ENCODE results near the gene RENBP.

DNA sequence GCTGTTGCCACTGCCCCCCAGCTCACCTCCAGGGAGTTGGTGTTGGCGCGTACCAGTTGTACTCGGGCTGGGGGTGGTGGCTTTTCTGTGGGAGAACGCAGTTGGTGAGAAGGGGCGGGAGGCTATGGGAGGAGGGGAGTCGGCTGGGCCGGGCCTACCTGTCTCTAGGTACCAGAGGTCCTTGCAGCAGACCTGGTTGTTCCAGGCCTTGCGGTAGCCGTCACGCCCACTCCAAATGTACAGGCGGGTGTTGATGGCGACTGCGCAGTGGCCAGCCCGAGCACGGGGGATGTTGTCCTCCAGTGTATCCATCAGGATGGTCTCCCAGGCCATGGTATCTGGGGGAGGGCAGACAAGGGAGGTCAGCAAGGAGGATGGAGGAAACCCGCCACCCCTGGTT is 15.6 kb upstream of the RENBP start:
- TF ChIP-seq, protein P1, sequence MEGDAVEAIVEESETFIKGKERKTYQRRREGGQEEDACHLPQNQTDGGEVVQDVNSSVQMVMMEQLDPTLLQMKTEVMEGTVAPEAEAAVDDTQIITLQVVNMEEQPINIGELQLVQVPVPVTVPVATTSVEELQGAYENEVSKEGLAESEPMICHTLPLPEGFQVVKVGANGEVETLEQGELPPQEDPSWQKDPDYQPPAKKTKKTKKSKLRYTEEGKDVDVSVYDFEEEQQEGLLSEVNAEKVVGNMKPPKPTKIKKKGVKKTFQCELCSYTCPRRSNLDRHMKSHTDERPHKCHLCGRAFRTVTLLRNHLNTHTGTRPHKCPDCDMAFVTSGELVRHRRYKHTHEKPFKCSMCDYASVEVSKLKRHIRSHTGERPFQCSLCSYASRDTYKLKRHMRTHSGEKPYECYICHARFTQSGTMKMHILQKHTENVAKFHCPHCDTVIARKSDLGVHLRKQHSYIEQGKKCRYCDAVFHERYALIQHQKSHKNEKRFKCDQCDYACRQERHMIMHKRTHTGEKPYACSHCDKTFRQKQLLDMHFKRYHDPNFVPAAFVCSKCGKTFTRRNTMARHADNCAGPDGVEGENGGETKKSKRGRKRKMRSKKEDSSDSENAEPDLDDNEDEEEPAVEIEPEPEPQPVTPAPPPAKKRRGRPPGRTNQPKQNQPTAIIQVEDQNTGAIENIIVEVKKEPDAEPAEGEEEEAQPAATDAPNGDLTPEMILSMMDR (IDR thresholded peaks at IDR 0.05): no peak
- no peak for TF ChIP-seq POLR2A (IDR thresholded peaks at IDR 0.05)
